OCI-LY7 (cell line): ENCODE results near the gene CTXN3. TPM values are rescaled to one million over a fixed set of nuclear protein-coding genes. Genes with fewer than 3 reads are reported as not detected.

Experiments used
- BruUV-seq: library from RNA; stranded (reverse); fragments of 400-500 nt; replicated peaks from 2 replicates; lab custom pipeline; 2021; lab: Mats Ljungman, UMichigan
- CTCF ChIA-PET: fragments of 300-600 bp; sonication (Branson Sonifier 250); formaldehyde crosslinking; loops from one replicate; lab custom pipeline; 2022; ENCODE audit warnings: antibody characterized with exemption; ENCODE audit not compliant: unreplicated experiment; lab: Charles Lee
- POLR2A ChIA-PET: fragments of 300-600 bp; sonication (Branson Sonifier 250); formaldehyde crosslinking; loops from one replicate; lab custom pipeline; 2022; ENCODE audit warnings: antibody characterized with exemption; lab: Charles Lee
- DNase-seq: peaks from one replicate; pipeline ENCODE4 v3.0.0-alpha.2; 2015; ENCODE audit warnings: low spot score
- H2AFZ ChIP-seq: fragments of 200-600 bp; sonication (generic), shearing (Covaris generic); 2 replicates; pipeline ENCODE4 v1.6.1; 2014; ENCODE audit warnings: mild to moderate bottlenecking, antibody characterized with exemption, low read length, moderate library complexity
- H3K27ac ChIP-seq: fragments of 200-600 bp; sonication (generic); 2 replicates; pipeline ENCODE4 v1.5.1; 2014; ENCODE audit warnings: mixed run types, low read depth, mild to moderate bottlenecking, moderate library complexity, low read length, inconsistent platforms; ENCODE audit not compliant: poor library complexity, severe bottlenecking
- H3K36me3 ChIP-seq: fragments of 200-600 bp; sonication (generic); 2 replicates; pipeline ENCODE4 v1.6.1; 2014; ENCODE audit warnings: mild to moderate bottlenecking, antibody characterized with exemption, low read length, moderate library complexity, mixed read lengths; ENCODE audit not compliant: insufficient read depth
- H3K4me1 ChIP-seq: fragments of 200-600 bp; sonication (generic); 2 replicates; pipeline ENCODE4 v1.5.1; 2014; ENCODE audit warnings: mild to moderate bottlenecking, low read length; ENCODE audit not compliant: insufficient read depth, poor library complexity, severe bottlenecking
- H3K4me2 ChIP-seq: fragments of 200-600 bp; sonication (generic); 2 replicates; pipeline ENCODE4 v1.6.1; 2014; ENCODE audit warnings: mild to moderate bottlenecking, low read length
- H3K4me3 ChIP-seq: fragments of 200-600 bp; sonication (generic); 2 replicates; pipeline ENCODE4 v1.5.1; 2014; ENCODE audit warnings: mild to moderate bottlenecking, low read depth, low read length; ENCODE audit not compliant: poor library complexity, severe bottlenecking
- H3K79me2 ChIP-seq: fragments of 200-600 bp; sonication (generic); 2 replicates; pipeline ENCODE4 v1.6.1; 2016; ENCODE audit warnings: low read depth, mild to moderate bottlenecking, low read length, moderate library complexity, mixed read lengths; ENCODE audit not compliant: insufficient read depth
- H3K9me2 ChIP-seq: fragments of 200-600 bp; sonication (generic); 2 replicates; pipeline ENCODE4 v1.6.1; 2016; ENCODE audit warnings: mild to moderate bottlenecking, low read length, mixed read lengths; ENCODE audit not compliant: insufficient read depth
- H3K9me3 ChIP-seq: fragments of 200-600 bp; sonication (generic); 2 replicates; pipeline ENCODE4 v1.6.1; 2014; ENCODE audit warnings: mild to moderate bottlenecking, mixed run types, low read length, mixed read lengths
- H4K20me1 ChIP-seq: fragments of 200-600 bp; sonication (generic); 2 replicates; pipeline ENCODE4 v1.6.1; 2014; ENCODE audit warnings: mild to moderate bottlenecking, antibody characterized with exemption, low read length, moderate library complexity, mixed read lengths; ENCODE audit not compliant: insufficient read depth
- EZH2phosphoT487 ChIP-seq: fragments of 200-600 bp; sonication (generic); IDR thresholded peaks from 2 replicates; pipeline ENCODE4 v1.6.1; 2018; ENCODE audit warnings: low read depth, borderline replicate concordance, mild to moderate bottlenecking, mixed run types, antibody characterized with exemption, low read length, moderate library complexity, mixed read lengths
- intact Hi-C: fragments of 100-400 bp; cut with micrococcal nuclease; formaldehyde crosslinking; loops from one replicate; pipeline ENCODE4 v1.10.0; 2022; ENCODE audit not compliant: unreplicated experiment
- total RNA-seq, 2 experiments: library from RNA; depleted of rRNA in 1 of 2; stranded (reverse); fragments of >200 nt in 1 of 2; shearing (Covaris generic) in 1 of 2; gene quantifications; 2 replicates each; pipeline ENCODE4 v1.2.3, GENCODE V29; 2014 to 2022
- TF ChIP-seq, protein P1 (sequence below): fragments of 200-600 bp; sonication (generic); conservative IDR thresholded peaks from 2 replicates; pipeline ENCODE4 v1.5.1; 2014; ENCODE audit warnings: mild to moderate bottlenecking, antibody characterized with exemption, low read length, moderate library complexity, mixed read lengths

The CTXN3 gene
- total RNA-seq, 2 experiments from 2014 or later = not detected

DNA sequence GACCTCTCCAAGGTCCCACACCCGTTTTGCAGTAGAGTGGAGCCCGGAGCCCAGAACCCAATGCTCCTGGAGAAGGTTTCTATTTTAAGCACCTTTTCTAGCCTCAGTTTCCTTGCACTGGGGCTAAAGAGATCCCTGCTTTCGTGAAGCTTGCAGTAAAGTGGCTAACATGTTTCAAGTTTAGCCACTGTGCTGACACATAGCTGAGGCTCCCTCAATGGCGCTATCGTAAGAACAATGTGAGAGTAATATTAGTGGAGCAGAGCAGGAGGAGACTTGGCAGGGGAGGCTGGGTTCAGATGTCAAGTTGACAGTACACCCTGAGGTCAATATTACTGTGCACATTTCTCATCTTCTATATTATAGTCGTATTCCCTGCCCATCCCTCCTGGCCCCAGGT is 7.9 kb downstream of the CTXN3 start:
- CTCF ChIA-PET = no interaction called here
- H3K4me1 ChIP-seq = no peaks in the 10 kb centered on the region
- H3K27ac ChIP-seq = no peak overlapping the region
- DNase-seq = no peak
- BruUV-seq = no TSS peak
- H3K9me2 ChIP-seq = no peaks in the 10 kb centered on the region
- H3K4me2 ChIP-seq = no peak overlapping the region
- POLR2A ChIA-PET = interaction anchor here (0.8 to 1.3 kb wide), 2 partner anchors 8 to 9 kb away, joined by 3 to 4 read pairs; no protein-coding TSS in a partner anchor
- no peaks in the 10 kb centered on the region for H3K79me2 ChIP-seq
- H3K36me3 ChIP-seq = no peaks in the 10 kb centered on the region
- intact Hi-C loops = no loop called here
- no peak overlapping the region for H3K4me3 ChIP-seq
- TF ChIP-seq EZH2phosphoT487 = no peak
- TF ChIP-seq, protein P1, sequence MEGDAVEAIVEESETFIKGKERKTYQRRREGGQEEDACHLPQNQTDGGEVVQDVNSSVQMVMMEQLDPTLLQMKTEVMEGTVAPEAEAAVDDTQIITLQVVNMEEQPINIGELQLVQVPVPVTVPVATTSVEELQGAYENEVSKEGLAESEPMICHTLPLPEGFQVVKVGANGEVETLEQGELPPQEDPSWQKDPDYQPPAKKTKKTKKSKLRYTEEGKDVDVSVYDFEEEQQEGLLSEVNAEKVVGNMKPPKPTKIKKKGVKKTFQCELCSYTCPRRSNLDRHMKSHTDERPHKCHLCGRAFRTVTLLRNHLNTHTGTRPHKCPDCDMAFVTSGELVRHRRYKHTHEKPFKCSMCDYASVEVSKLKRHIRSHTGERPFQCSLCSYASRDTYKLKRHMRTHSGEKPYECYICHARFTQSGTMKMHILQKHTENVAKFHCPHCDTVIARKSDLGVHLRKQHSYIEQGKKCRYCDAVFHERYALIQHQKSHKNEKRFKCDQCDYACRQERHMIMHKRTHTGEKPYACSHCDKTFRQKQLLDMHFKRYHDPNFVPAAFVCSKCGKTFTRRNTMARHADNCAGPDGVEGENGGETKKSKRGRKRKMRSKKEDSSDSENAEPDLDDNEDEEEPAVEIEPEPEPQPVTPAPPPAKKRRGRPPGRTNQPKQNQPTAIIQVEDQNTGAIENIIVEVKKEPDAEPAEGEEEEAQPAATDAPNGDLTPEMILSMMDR = no peak
- no peak overlapping the region for H2AFZ ChIP-seq
- no peaks in the 10 kb centered on the region for H4K20me1 ChIP-seq
- no peaks in the 10 kb centered on the region for H3K9me3 ChIP-seq

DNA sequence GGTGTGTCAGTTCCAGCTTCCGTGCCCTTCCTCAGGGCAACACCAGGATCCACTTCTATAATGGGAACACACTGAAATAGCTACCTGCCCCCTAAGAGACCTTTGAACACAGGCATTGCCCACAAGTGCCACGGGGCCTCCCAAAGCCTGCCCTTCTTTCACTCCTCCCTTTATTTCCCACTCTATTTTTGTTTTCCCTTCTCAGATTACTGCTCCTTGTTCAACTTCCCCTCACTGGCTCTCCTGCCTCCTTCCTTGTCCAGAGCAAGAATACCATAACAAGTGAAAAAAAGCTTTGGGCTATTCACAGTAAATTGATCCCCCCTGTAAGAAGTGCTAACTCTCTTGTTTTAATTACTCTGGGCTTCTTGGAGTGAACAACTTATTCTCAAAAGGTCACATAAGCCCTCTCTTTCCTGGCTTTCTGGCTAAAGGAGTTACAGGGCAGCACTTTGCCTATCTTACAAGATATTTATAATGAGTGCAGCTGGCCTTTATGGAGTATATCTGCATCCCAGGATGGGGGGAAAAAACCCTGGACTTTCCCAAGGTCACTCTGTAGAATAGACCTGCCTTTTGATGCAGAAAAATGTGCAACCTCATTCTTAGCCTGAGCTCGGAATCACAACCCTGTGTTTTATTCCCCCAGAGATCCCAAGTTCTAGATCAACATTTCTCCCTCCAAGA is 11.3 kb downstream of the CTXN3 start:
- DNase-seq = no peak
- Histone ChIP-seq H3K9me3 (no peaks in the 10 kb centered on the region), H3K9me2 (no peaks in the 10 kb centered on the region), H3K36me3 (no peaks in the 10 kb centered on the region), H4K20me1 (no peaks in the 10 kb centered on the region), H3K4me1 (no peaks in the 10 kb centered on the region), H3K4me2 (no peak overlapping the region), H3K27ac (no peak overlapping the region), H2AFZ (no peak overlapping the region), H3K79me2 (no peaks in the 10 kb centered on the region), H3K4me3 (no peak overlapping the region)
- intact Hi-C loops = no loop called here
- TF ChIP-seq, protein P1 = no peak
- TF ChIP-seq EZH2phosphoT487 = no peak
- BruUV-seq = no TSS peak
- ChIA-PET POLR2A (no interaction called here), CTCF (no interaction called here)

DNA sequence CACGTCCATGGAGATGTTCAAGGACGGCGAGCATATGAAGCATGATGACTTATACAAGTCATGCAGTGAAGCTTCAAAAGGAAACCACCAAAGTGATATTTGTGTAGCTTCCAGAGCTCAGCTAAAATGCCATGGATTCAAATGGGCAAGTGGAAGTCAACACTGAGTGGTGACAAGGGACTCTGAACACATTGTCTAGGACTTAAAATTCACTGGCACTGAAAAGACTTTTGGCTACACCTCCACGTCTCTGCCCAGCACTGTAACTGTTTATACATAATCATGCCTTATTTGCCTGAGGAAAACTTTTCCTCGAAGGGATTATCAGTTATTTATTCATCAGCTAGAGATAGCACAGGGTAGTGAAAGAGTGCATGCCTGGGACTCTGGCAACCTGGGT is 15.2 kb downstream of the CTXN3 start:
- TF ChIP-seq, protein P1 = no peak
- no peak for TF ChIP-seq EZH2phosphoT487
- Histone ChIP-seq H2AFZ (no peak overlapping the region), H3K4me1 (no peaks in the 10 kb centered on the region), H3K9me3 (no peaks in the 10 kb centered on the region), H4K20me1 (no peaks in the 10 kb centered on the region), H3K9me2 (no peaks in the 10 kb centered on the region), H3K79me2 (no peaks in the 10 kb centered on the region), H3K36me3 (no peaks in the 10 kb centered on the region), H3K4me3 (no peak overlapping the region), H3K4me2 (no peak overlapping the region), H3K27ac (no peak overlapping the region)
- intact Hi-C loops = no loop called here
- ChIA-PET CTCF (no interaction called here), POLR2A (no interaction called here)
- no TSS peak for BruUV-seq
- no peak for DNase-seq
